Measurements from ENCODE around the gene DGKB. TPM values are rescaled to one million over a fixed set of nuclear protein-coding genes. Genes with fewer than 3 reads are reported as not detected.

Gene DGKB
- total RNA-seq, 1 experiment from 2014 or later = 1.9 TPM

DNA sequence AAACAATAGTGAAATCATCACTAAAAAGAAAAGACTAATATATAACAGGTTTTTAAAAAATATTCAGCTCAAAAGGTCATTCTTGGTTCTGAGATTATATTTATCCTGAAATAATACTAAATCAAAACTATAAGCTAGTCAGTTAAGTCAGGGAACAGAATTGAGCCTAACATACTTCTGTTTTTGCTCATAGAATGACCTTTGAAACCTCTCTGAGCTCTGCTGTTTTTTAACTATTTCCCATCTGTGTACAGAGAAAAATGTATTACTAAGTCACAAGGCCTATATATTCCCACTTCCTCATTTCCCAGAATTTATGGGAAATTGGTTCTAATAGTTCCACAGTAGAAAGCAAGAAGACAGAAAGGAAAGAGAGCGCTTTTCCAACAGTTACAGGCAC lies 566.3 kb downstream of the DGKB start:
- no peak for ATAC-seq
- no peaks in the 10 kb centered on the region for H3K27me3 Mint-ChIP-seq (ENCODE audit: low read depth)
- ChIA-PET POLR2A (no interaction called here), CTCF (no interaction called here)
- H3K27ac Mint-ChIP-seq = no peak overlapping the region
- DNase-seq (ENCODE audit: low spot score) = no peak
- peaks cover 27% of the 10 kb centered on the region for H3K4me1 Mint-ChIP-seq
- H3K4me3 Mint-ChIP-seq = no peak overlapping the region
- no peaks in the 10 kb centered on the region for H3K9me3 Mint-ChIP-seq
- H3K36me3 Mint-ChIP-seq = no peaks in the 10 kb centered on the region
- no peak for TF ChIP-seq NFATC4 (CRISPR knock-in tag; IDR thresholded peaks at IDR 0.05)
- TF ChIP-seq GTF2I (CRISPR knock-in tag; conservative IDR thresholded peaks at IDR 0.05) = no peak
- TF ChIP-seq, protein P1, sequence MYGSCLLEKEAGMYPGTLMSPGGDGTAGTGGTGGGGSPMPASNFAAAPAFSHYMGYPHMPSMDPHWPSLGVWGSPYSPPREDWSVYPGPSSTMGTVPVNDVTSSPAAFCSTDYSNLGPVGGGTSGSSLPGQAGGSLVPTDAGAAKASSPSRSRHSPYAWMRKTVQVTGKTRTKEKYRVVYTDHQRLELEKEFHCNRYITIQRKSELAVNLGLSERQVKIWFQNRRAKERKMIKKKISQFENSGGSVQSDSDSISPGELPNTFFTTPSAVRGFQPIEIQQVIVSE (CRISPR knock-in tag; IDR thresholded peaks at IDR 0.05; ENCODE audit: borderline replicate concordance) = no peak
- TF ChIP-seq TCF7 (CRISPR knock-in tag; IDR thresholded peaks at IDR 0.05; ENCODE audit: low read depth) = no peak
- no peak for TF ChIP-seq SP1 (CRISPR knock-in tag; conservative IDR thresholded peaks at IDR 0.05)
- TF ChIP-seq NFYB (CRISPR knock-in tag; conservative IDR thresholded peaks at IDR 0.05; ENCODE audit: low read depth) = no peak
- no peak for TF ChIP-seq SMAD4 (CRISPR knock-in tag; IDR thresholded peaks at IDR 0.05)
- TF ChIP-seq, protein P2, sequence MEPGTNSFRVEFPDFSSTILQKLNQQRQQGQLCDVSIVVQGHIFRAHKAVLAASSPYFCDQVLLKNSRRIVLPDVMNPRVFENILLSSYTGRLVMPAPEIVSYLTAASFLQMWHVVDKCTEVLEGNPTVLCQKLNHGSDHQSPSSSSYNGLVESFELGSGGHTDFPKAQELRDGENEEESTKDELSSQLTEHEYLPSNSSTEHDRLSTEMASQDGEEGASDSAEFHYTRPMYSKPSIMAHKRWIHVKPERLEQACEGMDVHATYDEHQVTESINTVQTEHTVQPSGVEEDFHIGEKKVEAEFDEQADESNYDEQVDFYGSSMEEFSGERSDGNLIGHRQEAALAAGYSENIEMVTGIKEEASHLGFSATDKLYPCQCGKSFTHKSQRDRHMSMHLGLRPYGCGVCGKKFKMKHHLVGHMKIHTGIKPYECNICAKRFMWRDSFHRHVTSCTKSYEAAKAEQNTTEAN (CRISPR knock-in tag; IDR thresholded peaks at IDR 0.05) = no peak
- no peak for TF ChIP-seq HMGA2 (CRISPR knock-in tag; IDR thresholded peaks at IDR 0.05)

DNA sequence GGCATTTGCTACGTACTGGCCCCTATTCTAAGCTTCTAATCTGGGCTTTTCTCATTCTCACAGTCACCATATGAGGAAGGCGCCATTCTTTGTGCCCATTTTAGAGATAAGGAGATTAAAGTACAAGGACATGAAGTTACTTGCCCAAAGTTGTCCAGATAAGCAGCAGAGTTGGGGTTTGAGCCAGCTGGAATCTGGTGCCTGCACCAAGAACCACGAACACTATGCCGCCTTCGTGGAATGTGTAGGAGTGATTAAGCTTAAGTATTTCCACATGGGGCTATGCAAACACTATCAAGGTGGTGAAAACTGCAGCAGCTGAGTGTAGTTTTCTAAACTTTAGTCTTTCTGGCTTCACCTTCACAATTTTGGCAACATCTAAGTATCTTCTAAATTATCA lies 570.4 kb downstream of the DGKB start:
- POLR2A ChIA-PET = no interaction called here
- TF ChIP-seq NR1H2 (CRISPR knock-in tag; IDR thresholded peaks at IDR 0.05) (no peak), PRRX2 (CRISPR knock-in tag; IDR thresholded peaks at IDR 0.05) (no peak)
- TF ChIP-seq, protein P3, sequence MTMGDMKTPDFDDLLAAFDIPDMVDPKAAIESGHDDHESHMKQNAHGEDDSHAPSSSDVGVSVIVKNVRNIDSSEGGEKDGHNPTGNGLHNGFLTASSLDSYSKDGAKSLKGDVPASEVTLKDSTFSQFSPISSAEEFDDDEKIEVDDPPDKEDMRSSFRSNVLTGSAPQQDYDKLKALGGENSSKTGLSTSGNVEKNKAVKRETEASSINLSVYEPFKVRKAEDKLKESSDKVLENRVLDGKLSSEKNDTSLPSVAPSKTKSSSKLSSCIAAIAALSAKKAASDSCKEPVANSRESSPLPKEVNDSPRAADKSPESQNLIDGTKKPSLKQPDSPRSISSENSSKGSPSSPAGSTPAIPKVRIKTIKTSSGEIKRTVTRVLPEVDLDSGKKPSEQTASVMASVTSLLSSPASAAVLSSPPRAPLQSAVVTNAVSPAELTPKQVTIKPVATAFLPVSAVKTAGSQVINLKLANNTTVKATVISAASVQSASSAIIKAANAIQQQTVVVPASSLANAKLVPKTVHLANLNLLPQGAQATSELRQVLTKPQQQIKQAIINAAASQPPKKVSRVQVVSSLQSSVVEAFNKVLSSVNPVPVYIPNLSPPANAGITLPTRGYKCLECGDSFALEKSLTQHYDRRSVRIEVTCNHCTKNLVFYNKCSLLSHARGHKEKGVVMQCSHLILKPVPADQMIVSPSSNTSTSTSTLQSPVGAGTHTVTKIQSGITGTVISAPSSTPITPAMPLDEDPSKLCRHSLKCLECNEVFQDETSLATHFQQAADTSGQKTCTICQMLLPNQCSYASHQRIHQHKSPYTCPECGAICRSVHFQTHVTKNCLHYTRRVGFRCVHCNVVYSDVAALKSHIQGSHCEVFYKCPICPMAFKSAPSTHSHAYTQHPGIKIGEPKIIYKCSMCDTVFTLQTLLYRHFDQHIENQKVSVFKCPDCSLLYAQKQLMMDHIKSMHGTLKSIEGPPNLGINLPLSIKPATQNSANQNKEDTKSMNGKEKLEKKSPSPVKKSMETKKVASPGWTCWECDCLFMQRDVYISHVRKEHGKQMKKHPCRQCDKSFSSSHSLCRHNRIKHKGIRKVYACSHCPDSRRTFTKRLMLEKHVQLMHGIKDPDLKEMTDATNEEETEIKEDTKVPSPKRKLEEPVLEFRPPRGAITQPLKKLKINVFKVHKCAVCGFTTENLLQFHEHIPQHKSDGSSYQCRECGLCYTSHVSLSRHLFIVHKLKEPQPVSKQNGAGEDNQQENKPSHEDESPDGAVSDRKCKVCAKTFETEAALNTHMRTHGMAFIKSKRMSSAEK (CRISPR knock-in tag; IDR thresholded peaks at IDR 0.05; ENCODE audit: borderline replicate concordance) = no peak
- Mint-ChIP-seq H3K9me3 (no peaks in the 10 kb centered on the region), H3K27ac (no peak overlapping the region), H3K4me1 (peaks cover 8% of the 10 kb centered on the region), H3K4me3 (no peak overlapping the region), H3K36me3 (no peaks in the 10 kb centered on the region), H3K27me3 (ENCODE audit: low read depth) (no peaks in the 10 kb centered on the region)
- DNase-seq (ENCODE audit: low spot score) = no peak
- CTCF ChIA-PET = no interaction called here
- peak; percentile 76 for ATAC-seq

DNA sequence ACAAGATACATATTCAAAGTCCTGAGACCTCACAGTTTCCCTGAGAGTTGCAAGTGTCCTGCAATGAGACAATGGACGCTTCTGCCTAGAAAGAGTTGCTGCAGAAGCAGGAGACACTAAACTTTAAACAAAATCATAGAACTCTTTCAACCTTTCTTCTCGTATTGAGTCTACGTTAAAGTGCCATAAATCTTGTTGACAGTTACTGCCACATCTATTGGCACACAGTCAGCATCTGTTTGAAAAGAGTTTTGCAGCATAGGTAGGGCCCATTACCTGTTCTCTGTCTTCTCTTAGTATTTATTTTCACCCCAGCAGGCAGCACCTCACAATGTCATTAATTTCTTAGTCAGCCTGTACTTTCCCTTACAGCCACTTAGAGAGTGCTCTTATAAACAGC lies 577.8 kb downstream of the DGKB start:
- Mint-ChIP-seq H3K4me3 (no peak overlapping the region), H3K36me3 (no peaks in the 10 kb centered on the region)
- CTCF ChIA-PET = interaction anchor here (0.7 kb wide), 1 partner anchor 822 kb away, joined by 3 read pairs; no protein-coding TSS in a partner anchor
- TF ChIP-seq, protein P4, sequence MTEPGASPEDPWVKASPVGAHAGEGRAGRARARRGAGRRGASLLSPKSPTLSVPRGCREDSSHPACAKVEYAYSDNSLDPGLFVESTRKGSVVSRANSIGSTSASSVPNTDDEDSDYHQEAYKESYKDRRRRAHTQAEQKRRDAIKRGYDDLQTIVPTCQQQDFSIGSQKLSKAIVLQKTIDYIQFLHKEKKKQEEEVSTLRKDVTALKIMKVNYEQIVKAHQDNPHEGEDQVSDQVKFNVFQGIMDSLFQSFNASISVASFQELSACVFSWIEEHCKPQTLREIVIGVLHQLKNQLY (CRISPR knock-in tag; IDR thresholded peaks at IDR 0.05) = no peak
- TF ChIP-seq ELF4 (CRISPR knock-in tag; IDR thresholded peaks at IDR 0.05; ENCODE audit: low read depth) (no peak), MYBL2 (CRISPR knock-in tag; IDR thresholded peaks at IDR 0.05) (no peak), ZNF423 (CRISPR knock-in tag; IDR thresholded peaks at IDR 0.05) (no peak), TCF7 (CRISPR knock-in tag; IDR thresholded peaks at IDR 0.05; ENCODE audit: low read depth) (no peak), NR3C1 (CRISPR knock-in tag; conservative IDR thresholded peaks at IDR 0.05; ENCODE audit: low read depth) (no peak), ZNF232 (CRISPR knock-in tag; IDR thresholded peaks at IDR 0.05) (no peak)
- TF ChIP-seq, protein P5, sequence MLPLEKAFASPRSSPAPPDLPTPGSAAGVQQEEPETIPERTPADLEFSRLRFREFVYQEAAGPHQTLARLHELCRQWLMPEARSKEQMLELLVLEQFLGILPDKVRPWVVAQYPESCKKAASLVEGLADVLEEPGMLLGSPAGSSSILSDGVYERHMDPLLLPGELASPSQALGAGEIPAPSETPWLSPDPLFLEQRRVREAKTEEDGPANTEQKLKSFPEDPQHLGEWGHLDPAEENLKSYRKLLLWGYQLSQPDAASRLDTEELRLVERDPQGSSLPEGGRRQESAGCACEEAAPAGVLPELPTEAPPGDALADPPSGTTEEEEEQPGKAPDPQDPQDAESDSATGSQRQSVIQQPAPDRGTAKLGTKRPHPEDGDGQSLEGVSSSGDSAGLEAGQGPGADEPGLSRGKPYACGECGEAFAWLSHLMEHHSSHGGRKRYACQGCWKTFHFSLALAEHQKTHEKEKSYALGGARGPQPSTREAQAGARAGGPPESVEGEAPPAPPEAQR (CRISPR knock-in tag; IDR thresholded peaks at IDR 0.05) = no peak
- TF ChIP-seq, protein P2 (CRISPR knock-in tag; IDR thresholded peaks at IDR 0.05) = no peak
- TF ChIP-seq, protein P6, sequence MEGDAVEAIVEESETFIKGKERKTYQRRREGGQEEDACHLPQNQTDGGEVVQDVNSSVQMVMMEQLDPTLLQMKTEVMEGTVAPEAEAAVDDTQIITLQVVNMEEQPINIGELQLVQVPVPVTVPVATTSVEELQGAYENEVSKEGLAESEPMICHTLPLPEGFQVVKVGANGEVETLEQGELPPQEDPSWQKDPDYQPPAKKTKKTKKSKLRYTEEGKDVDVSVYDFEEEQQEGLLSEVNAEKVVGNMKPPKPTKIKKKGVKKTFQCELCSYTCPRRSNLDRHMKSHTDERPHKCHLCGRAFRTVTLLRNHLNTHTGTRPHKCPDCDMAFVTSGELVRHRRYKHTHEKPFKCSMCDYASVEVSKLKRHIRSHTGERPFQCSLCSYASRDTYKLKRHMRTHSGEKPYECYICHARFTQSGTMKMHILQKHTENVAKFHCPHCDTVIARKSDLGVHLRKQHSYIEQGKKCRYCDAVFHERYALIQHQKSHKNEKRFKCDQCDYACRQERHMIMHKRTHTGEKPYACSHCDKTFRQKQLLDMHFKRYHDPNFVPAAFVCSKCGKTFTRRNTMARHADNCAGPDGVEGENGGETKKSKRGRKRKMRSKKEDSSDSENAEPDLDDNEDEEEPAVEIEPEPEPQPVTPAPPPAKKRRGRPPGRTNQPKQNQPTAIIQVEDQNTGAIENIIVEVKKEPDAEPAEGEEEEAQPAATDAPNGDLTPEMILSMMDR (IDR thresholded peaks at IDR 0.05) = no peak
- TF ChIP-seq, protein P7, sequence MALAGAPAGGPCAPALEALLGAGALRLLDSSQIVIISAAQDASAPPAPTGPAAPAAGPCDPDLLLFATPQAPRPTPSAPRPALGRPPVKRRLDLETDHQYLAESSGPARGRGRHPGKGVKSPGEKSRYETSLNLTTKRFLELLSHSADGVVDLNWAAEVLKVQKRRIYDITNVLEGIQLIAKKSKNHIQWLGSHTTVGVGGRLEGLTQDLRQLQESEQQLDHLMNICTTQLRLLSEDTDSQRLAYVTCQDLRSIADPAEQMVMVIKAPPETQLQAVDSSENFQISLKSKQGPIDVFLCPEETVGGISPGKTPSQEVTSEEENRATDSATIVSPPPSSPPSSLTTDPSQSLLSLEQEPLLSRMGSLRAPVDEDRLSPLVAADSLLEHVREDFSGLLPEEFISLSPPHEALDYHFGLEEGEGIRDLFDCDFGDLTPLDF (CRISPR knock-in tag; IDR thresholded peaks at IDR 0.05) = no peak

More for the DNA sequence above, 577.8 kb downstream of the DGKB start:
- DNase-seq (ENCODE audit: low spot score) (no peak), ATAC-seq (no peak)
- Mint-ChIP-seq H3K27ac (no peak overlapping the region), H3K9me3 (peaks cover 12% of the 10 kb centered on the region), H3K4me1 (peaks cover 6% of the 10 kb centered on the region), H3K27me3 (ENCODE audit: low read depth) (no peaks in the 10 kb centered on the region)
- POLR2A ChIA-PET = no interaction called here
